Suprapubic skin (tissue), 3 donors: ENCODE results near the gene PIAS1.

ENCODE experiments used
- CTCF ChIP-seq, 2 donors: fragments of 200-600 bp in 1 of 2; fragments of 450-650 bp in 1 of 2; sonication (generic) in 1 of 2; IDR thresholded peaks; one replicate each; pipeline ENCODE4 v1.5.1; 2016 to 2019; ENCODE audit warnings: antibody characterized with exemption in 2 of 2, mild to moderate bottlenecking in 1 of 2, moderate library complexity in 1 of 2
- POLR2A ChIP-seq, 2 donors: fragments of 450-650 bp; IDR thresholded peaks; one replicate each; pipeline ENCODE4 v1.6.1; 2017; ENCODE audit warnings: antibody characterized with exemption in 2 of 2, mild to moderate bottlenecking in 2 of 2, moderate library complexity in 2 of 2

GRCh38 chr15:68145706-68146105 lies 91.6 kb downstream of the PIAS1 start:
- no peak for TF ChIP-seq CTCF (IDR thresholded peaks at IDR 0.05)
- no peak for TF ChIP-seq POLR2A (IDR thresholded peaks at IDR 0.05)
